HepG2 (cell line): ENCODE data around the gene RNF123. TPM values are rescaled to one million over a fixed set of nuclear protein-coding genes. Genes with fewer than 3 reads are reported as not detected.

Experiments used
- ARNT ChIP-seq: fragments of 450-650 bp; IDR thresholded peaks from 2 replicates; pipeline ENCODE4 v1.6.1; 2017
- DR1 ChIP-seq: sonication (generic); formaldehyde crosslinking; IDR thresholded peaks from 2 replicates; pipeline ENCODE4 v1.8.0; 2021; ENCODE audit warnings: mild to moderate bottlenecking, missing genetic modification reagents, inconsistent platforms
- FOXC1 ChIP-seq: sonication (generic); formaldehyde crosslinking; IDR thresholded peaks from 2 replicates; pipeline ENCODE4 v1.8.0; 2022; ENCODE audit warnings: mild to moderate bottlenecking, missing genetic modification reagents, borderline replicate concordance
- FOXK1 ChIP-seq: sonication (generic); formaldehyde crosslinking; IDR thresholded peaks from 2 replicates; pipeline ENCODE4 v1.4.0; 2020; ENCODE audit warnings: low read depth, missing genetic modification reagents, borderline replicate concordance
- GATAD2A ChIP-seq: IDR thresholded peaks from 2 replicates; pipeline ENCODE4 v1.6.1; 2016
- HNRNPLL ChIP-seq: fragments of 200-400 bp; formaldehyde crosslinking; IDR thresholded peaks from 2 replicates; pipeline ENCODE4 v1.6.1; 2017; ENCODE audit warnings: mild to moderate bottlenecking, low read depth, low read length; ENCODE audit not compliant: poor library complexity, severe bottlenecking
- KLF15 ChIP-seq: sonication (generic); formaldehyde crosslinking; IDR thresholded peaks from 2 replicates; pipeline ENCODE4 v1.8.1; 2023; ENCODE audit warnings: borderline replicate concordance, mild to moderate bottlenecking, inconsistent platforms, missing genetic modification reagents, mixed read lengths
- NCOA1 ChIP-seq: sonication (generic); formaldehyde crosslinking; IDR thresholded peaks from 2 replicates; pipeline ENCODE4 v1.9.0; 2021; ENCODE audit warnings: missing genetic modification reagents
- NR2C2 ChIP-seq: sonication (generic); formaldehyde crosslinking; IDR thresholded peaks from 2 replicates; pipeline ENCODE4 v1.4.0; 2020; ENCODE audit warnings: missing genetic modification reagents, mild to moderate bottlenecking, moderate library complexity, borderline replicate concordance
- ZBTB38 ChIP-seq: sonication (generic); formaldehyde crosslinking; IDR thresholded peaks from 2 replicates; pipeline ENCODE4 v1.5.1; 2020; ENCODE audit warnings: mild to moderate bottlenecking, missing genetic modification reagents
- ZFP36L2 ChIP-seq: sonication (generic); formaldehyde crosslinking; IDR thresholded peaks from 2 replicates; pipeline ENCODE4 v1.4.0; 2020; ENCODE audit warnings: missing genetic modification reagents
- ZNF317 ChIP-seq: sonication (generic); formaldehyde crosslinking; IDR thresholded peaks from 2 replicates; pipeline ENCODE4 v1.5.0; 2020; ENCODE audit warnings: mild to moderate bottlenecking, missing genetic modification reagents
- ZNF558 ChIP-seq: sonication (generic); formaldehyde crosslinking; IDR thresholded peaks from 2 replicates; pipeline ENCODE4 v1.9.0; 2022; ENCODE audit warnings: mild to moderate bottlenecking, missing genetic modification reagents, borderline replicate concordance
- ZNF672 ChIP-seq: sonication (generic); formaldehyde crosslinking; IDR thresholded peaks from 2 replicates; pipeline ENCODE4 v1.8.1; 2022; ENCODE audit warnings: missing genetic modification reagents
- ZNF766 ChIP-seq: sonication (generic); formaldehyde crosslinking; IDR thresholded peaks from 2 replicates; pipeline ENCODE4 v1.5.0; 2020; ENCODE audit warnings: missing genetic modification reagents, borderline replicate concordance
- polyA plus RNA-seq, 8 experiments: library from polyadenylated mRNA; depleted of rRNA in 3 of 8; stranded (reverse) in 7 of 8; unstranded in 1 of 8; fragments of >200 nt; fragmentation: Illumina TruSeq in 4 of 8; extraction: Trizol in 4 of 8; gene quantifications; 2 replicates each; pipeline versions ENCODE4 v1.2.1 to v1.2.3, GENCODE V29; 2011 to 2016; ENCODE audit warnings: low read depth in 4 of 8, missing spikeins in 1 of 8, mixed read lengths in 1 of 8; ENCODE audit not compliant: insufficient read depth in 1 of 8
- total RNA-seq, 5 experiments: library from RNA; depleted of rRNA; stranded (reverse); fragments of >200 nt; fragmentation: Illumina TruSeq; extraction: Trizol; gene quantifications; 2 replicates each; pipeline ENCODE4 v1.2.3, GENCODE V29; 2016; ENCODE audit warnings: low read depth in 1 of 5
- TF ChIP-seq, protein P1 (sequence below): sonication (generic); formaldehyde crosslinking; IDR thresholded peaks from 2 replicates; pipeline ENCODE4 v1.5.1; 2020; ENCODE audit warnings: mild to moderate bottlenecking, missing genetic modification reagents, moderate library complexity
- TF ChIP-seq, protein P2 (sequence below): sonication (generic); formaldehyde crosslinking; IDR thresholded peaks from 2 replicates; pipeline ENCODE4 v1.4.0; 2020; ENCODE audit warnings: mild to moderate bottlenecking, missing genetic modification reagents
- TF ChIP-seq, protein P3 (sequence below), 2 experiments: fragments of 450-650 bp in 1 of 2; sonication (generic) in 1 of 2; formaldehyde crosslinking; IDR thresholded peaks; 2 replicates each; pipeline versions ENCODE4 v1.5.0 to v1.8.0; 2020 to 2022; ENCODE audit warnings: mild to moderate bottlenecking in 1 of 2, missing genetic modification reagents in 1 of 2
- TF ChIP-seq, protein P4 (sequence below): sonication (generic); formaldehyde crosslinking; IDR thresholded peaks from 2 replicates; pipeline ENCODE4 v1.4.0; 2020; ENCODE audit warnings: missing genetic modification reagents, borderline replicate concordance
- TF ChIP-seq, protein P5 (sequence below): sonication (generic); formaldehyde crosslinking; IDR thresholded peaks from 2 replicates; pipeline ENCODE4 v1.4.0; 2020; ENCODE audit warnings: missing genetic modification reagents; ENCODE audit errors: not compliant biosample characterization

The RNF123 gene
- total and polyA plus RNA-seq, 2 of the 13 experiments (the other 11 are each of a cell fraction or from before 2014, with no cell fraction given): 29.9 to 82.2 TPM

DNA sequence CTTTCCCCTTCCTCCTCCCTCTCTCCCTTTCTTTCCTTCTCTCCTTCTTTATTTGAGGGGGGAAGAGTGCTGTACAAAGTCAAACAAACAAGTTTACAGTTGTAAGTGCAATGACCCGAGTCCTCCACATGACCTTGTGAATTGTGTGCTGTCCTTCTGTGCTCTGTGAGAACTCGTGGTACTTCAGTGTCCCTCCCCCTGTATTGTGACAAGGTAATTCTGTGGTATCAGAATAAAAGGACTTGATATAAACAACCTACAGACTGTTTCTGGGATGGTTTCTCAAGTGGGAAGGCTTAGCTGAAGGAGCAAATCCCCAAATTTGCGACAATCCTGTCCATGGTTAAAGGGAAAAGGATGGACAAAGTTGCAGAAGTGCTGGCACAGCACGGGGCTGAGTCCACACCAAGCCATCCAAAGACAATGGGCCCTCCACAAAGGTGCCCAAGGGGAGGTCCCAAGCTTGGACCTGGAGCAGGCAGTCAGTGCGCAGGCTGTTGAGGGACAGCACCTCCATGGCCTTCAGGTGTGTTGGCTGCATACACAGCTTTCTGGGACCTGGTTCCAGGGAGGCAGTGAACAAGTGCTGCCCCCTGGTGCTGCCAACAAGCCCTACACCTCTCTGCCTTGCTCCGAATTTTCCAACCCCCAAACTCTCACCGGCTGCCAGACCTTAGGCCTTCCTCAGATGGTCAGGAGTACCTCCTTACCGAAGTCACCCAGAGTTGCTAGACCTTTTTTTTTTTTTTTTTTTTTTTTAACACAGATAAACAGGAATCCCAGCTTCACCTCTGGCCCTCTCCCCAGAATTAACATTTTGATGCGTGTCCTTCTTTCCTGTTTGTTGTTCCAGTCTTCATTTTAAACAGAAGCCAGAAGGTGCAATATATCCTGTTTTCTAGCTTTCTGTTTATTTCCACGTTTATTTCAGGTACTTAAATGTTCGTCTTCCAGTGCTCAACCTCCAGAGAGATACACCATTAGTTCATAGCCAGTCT lies 17.8 kb upstream of the RNF123 start (continued):
- TF ChIP-seq, protein P1, sequence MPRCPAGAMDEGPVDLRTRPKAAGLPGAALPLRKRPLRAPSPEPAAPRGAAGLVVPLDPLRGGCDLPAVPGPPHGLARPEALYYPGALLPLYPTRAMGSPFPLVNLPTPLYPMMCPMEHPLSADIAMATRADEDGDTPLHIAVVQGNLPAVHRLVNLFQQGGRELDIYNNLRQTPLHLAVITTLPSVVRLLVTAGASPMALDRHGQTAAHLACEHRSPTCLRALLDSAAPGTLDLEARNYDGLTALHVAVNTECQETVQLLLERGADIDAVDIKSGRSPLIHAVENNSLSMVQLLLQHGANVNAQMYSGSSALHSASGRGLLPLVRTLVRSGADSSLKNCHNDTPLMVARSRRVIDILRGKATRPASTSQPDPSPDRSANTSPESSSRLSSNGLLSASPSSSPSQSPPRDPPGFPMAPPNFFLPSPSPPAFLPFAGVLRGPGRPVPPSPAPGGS (CRISPR knock-in tag): no peak
- TF ChIP-seq ZBTB38 (no peak), ZFP36L2 (CRISPR knock-in tag) (no peak), FOXK1 (CRISPR knock-in tag) (0 out of 2 replicates have a peak, but pooled peaks have one; percentile 23), GATAD2A (CRISPR knock-in tag) (peak; percentile 87), NCOA1 (peak; percentile 75; the same call in 1 of the 2 replicates), ARNT (no peak), HNRNPLL (no peak), ZNF766 (peak; percentile 59; the same call in 1 of the 2 replicates), ZNF317 (peak; percentile 50; the same call in 1 of the 2 replicates), KLF15 (CRISPR knock-in tag) (no peak), ZNF558 (CRISPR knock-in tag) (no peak), FOXC1 (CRISPR knock-in tag) (no peak), DR1 (no peak), ZNF672 (CRISPR knock-in tag) (no peak), NR2C2 (0 out of 2 replicates have a peak, but pooled peaks have one; percentile 33)
- TF ChIP-seq, protein P2, sequence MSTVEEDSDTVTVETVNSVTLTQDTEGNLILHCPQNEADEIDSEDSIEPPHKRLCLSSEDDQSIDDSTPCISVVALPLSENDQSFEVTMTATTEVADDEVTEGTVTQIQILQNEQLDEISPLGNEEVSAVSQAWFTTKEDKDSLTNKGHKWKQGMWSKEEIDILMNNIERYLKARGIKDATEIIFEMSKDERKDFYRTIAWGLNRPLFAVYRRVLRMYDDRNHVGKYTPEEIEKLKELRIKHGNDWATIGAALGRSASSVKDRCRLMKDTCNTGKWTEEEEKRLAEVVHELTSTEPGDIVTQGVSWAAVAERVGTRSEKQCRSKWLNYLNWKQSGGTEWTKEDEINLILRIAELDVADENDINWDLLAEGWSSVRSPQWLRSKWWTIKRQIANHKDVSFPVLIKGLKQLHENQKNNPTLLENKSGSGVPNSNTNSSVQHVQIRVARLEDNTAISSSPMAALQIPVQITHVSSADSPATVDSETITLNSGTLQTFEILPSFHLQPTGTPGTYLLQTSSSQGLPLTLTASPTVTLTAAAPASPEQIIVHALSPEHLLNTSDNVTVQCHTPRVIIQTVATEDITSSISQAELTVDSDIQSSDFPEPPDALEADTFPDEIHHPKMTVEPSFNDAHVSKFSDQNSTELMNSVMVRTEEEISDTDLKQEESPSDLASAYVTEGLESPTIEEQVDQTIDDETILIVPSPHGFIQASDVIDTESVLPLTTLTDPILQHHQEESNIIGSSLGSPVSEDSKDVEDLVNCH (CRISPR knock-in tag): no peak
- TF ChIP-seq, protein P3, sequence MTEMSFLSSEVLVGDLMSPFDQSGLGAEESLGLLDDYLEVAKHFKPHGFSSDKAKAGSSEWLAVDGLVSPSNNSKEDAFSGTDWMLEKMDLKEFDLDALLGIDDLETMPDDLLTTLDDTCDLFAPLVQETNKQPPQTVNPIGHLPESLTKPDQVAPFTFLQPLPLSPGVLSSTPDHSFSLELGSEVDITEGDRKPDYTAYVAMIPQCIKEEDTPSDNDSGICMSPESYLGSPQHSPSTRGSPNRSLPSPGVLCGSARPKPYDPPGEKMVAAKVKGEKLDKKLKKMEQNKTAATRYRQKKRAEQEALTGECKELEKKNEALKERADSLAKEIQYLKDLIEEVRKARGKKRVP (CRISPR knock-in tag; IDR thresholded peaks at IDR 0.05): no peak
- TF ChIP-seq, protein P4, sequence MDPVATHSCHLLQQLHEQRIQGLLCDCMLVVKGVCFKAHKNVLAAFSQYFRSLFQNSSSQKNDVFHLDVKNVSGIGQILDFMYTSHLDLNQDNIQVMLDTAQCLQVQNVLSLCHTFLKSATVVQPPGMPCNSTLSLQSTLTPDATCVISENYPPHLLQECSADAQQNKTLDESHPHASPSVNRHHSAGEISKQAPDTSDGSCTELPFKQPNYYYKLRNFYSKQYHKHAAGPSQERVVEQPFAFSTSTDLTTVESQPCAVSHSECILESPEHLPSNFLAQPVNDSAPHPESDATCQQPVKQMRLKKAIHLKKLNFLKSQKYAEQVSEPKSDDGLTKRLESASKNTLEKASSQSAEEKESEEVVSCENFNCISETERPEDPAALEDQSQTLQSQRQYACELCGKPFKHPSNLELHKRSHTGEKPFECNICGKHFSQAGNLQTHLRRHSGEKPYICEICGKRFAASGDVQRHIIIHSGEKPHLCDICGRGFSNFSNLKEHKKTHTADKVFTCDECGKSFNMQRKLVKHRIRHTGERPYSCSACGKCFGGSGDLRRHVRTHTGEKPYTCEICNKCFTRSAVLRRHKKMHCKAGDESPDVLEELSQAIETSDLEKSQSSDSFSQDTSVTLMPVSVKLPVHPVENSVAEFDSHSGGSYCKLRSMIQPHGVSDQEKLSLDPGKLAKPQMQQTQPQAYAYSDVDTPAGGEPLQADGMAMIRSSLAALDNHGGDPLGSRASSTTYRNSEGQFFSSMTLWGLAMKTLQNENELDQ: no peak
- TF ChIP-seq, protein P5, sequence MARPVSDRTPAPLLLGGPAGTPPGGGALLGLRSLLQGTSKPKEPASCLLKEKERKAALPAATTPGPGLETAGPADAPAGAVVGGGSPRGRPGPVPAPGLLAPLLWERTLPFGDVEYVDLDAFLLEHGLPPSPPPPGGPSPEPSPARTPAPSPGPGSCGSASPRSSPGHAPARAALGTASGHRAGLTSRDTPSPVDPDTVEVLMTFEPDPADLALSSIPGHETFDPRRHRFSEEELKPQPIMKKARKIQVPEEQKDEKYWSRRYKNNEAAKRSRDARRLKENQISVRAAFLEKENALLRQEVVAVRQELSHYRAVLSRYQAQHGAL (CRISPR knock-in tag): no peak
